Neutrophil (primary cell): ENCODE measurements around the gene COLEC12.
A peak's percentile ranks its signal among the peaks of the same experiment; 100 is the strongest.
"Not testable (repeated sequence)": the region's sequence is repeated elsewhere in the genome, so short reads cannot be mapped to it uniquely, and the experiment has no call there.

Experiments
- H3K27ac ChIP-seq: fragments of 200-600 bp; sonication (generic); 2 replicates; pipeline ENCODE4 v1.5.1; 2016; ENCODE audit warnings: mild to moderate bottlenecking, moderate library complexity
- H3K27me3 ChIP-seq: fragments of 200-600 bp; sonication (generic); 2 replicates; pipeline ENCODE4 v1.6.0; 2016; ENCODE audit warnings: mild to moderate bottlenecking
- H3K36me3 ChIP-seq: fragments of 200-600 bp; sonication (generic); 2 replicates; pipeline ENCODE4 v1.5.1; 2017
- H3K4me1 ChIP-seq, 2 experiments: fragments of 200-600 bp in 1 of 2; sonication (generic) in 1 of 2; 1 replicate in 1 of 2; 2 replicates in 1 of 2; pipeline versions ENCODE4 v1.5.1 to v1.6.1; 2013 to 2016; ENCODE audit warnings: low read depth in 1 of 2, low read length in 1 of 2, mild to moderate bottlenecking in 1 of 2, moderate library complexity in 1 of 2; ENCODE audit not compliant: control insufficient read depth in 1 of 2, insufficient read depth in 1 of 2
- H3K4me3 ChIP-seq, 2 experiments: fragments of 200-600 bp in 1 of 2; sonication (generic) in 1 of 2; 1 replicate in 1 of 2; 2 replicates in 1 of 2; pipeline ENCODE4 v1.5.1; 2013 to 2016; ENCODE audit warnings: low read depth in 1 of 2, low read length in 1 of 2, mild to moderate bottlenecking in 1 of 2, moderate library complexity in 1 of 2
- H3K9me3 ChIP-seq: fragments of 200-600 bp; sonication (generic); 2 replicates; pipeline ENCODE4 v1.5.1; 2016
- TF ChIP-seq, protein P1 (sequence below): fragments of 200-600 bp; sonication (generic); IDR thresholded peaks from 2 replicates; pipeline ENCODE4 v1.5.1; 2016; ENCODE audit warnings: antibody characterized with exemption

COLEC12 gene

DNA sequence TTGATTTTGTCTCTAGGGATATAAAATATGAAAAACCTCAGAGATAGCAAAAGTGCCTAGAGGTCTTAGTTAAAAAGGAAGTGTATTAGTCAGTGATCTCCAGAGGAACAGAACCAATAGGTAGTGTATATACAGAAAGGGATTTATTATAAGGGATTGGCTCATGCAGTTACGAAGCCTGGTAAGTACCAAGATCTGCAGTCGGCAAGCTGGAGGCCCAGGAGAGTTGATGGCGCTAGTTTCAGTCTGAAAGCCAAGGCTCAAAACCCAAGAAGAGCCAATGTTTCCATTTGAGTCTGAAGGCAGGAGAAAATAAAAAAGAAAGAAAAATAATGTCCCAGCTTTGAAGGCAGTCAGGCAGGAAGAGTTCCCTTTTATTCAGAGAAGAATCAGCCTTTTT lies 93.3 kb downstream of the COLEC12 start:
- H3K36me3 ChIP-seq, result no peaks in the 10 kb centered on the region
- no peak overlapping the region for H3K4me3 ChIP-seq
- H3K27ac ChIP-seq, result peak overlapping the region; percentile 50
- TF ChIP-seq, protein P1, sequence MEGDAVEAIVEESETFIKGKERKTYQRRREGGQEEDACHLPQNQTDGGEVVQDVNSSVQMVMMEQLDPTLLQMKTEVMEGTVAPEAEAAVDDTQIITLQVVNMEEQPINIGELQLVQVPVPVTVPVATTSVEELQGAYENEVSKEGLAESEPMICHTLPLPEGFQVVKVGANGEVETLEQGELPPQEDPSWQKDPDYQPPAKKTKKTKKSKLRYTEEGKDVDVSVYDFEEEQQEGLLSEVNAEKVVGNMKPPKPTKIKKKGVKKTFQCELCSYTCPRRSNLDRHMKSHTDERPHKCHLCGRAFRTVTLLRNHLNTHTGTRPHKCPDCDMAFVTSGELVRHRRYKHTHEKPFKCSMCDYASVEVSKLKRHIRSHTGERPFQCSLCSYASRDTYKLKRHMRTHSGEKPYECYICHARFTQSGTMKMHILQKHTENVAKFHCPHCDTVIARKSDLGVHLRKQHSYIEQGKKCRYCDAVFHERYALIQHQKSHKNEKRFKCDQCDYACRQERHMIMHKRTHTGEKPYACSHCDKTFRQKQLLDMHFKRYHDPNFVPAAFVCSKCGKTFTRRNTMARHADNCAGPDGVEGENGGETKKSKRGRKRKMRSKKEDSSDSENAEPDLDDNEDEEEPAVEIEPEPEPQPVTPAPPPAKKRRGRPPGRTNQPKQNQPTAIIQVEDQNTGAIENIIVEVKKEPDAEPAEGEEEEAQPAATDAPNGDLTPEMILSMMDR, result no peak
- H3K4me1 ChIP-seq, result peaks cover 35 to 42% of the 10 kb centered on the region in 2 experiments
- H3K9me3 ChIP-seq, result no peaks in the 10 kb centered on the region
- no peaks in the 10 kb centered on the region for H3K27me3 ChIP-seq

DNA sequence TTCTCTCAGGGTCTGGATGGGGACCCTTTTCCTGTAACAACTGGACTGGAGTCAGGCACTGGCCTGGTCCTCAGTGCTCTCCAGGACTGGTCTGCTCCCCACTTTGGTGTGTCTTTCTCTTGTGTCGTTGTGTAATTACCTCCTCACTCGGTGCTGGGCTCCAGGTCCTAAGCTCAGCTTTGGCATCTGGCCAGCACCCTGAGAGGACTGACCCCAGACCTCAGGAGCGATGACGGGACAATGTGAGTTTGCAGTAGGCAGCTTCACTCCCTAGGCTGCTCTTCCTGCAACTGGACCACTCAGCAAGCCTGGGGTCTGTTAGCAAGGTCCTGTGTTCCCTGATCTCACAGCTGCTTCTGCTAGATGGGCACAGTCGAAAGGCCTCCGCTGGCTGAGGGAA lies 93.8 kb downstream of the COLEC12 start:
- Histone ChIP-seq H3K27ac (peak overlapping the region; percentile 50), H3K4me3 (no peak overlapping the region), H3K9me3 (no peaks in the 10 kb centered on the region), H3K4me1 (peaks cover 39 to 47% of the 10 kb centered on the region in 2 experiments), H3K36me3 (no peaks in the 10 kb centered on the region), H3K27me3 (no peaks in the 10 kb centered on the region)
- TF ChIP-seq, protein P1, result no peak

DNA sequence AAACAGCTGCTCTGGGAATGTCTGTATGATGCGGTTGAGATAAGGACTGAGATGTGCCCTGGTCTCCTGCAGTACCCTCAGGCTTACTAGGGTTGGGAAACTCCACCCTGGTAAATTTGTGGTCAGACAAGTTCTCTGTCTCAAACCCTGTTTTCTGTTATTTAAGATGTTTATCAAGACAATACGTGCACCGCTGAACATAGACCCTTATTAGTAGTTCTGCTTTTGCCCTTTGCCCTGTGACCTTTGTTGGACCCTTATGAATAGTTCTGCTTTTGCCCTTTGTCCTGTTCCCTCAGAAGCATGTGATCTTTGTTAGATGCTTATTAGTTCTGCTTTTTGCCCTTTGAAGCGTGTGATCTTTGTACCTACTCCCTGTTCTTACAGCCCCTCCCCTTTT lies 95.5 kb downstream of the COLEC12 start:
- Histone ChIP-seq H3K27ac (peak overlapping the region; percentile 88), H3K4me1 (peaks cover 56 to 63% of the 10 kb centered on the region in 2 experiments)
- not testable (repeated sequence) for H3K9me3 ChIP-seq, H3K4me3 ChIP-seq, H3K27me3 ChIP-seq, H3K36me3 ChIP-seq

DNA sequence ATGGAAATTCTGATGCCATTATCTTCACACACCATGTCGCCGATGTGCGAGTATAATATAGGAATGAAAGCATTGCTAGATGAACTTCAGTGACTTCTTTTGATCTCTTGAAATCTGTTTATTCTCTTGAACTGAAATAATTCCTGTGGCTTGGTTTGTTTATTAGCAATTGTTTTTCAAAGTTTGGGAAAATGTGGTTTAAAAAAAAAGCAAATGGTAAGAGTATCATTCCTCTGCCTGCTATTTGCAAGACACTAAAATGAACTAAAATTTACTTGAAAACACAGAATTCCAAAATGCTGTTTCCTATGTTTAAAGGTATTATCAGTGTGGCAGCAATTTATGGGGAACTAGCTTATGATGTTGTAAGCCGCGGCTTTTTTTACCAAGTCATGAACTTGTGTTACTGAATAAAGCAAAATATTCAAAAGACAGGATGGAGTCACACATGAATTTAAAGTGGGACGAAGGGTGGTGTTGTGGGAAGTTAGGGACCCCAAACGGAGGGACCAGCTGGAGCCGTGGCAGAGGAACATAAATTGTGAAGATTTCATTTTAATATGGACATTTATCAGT lies 96.4 kb downstream of the COLEC12 start:
- no peaks in the 10 kb centered on the region for H3K9me3 ChIP-seq
- H3K27ac ChIP-seq, result peak overlapping the region; percentile 88
- H3K27me3 ChIP-seq, result no peaks in the 10 kb centered on the region
- H3K4me3 ChIP-seq, result peak overlapping the region in 1 of 2 experiments; percentile 24
- no peaks in the 10 kb centered on the region for H3K36me3 ChIP-seq
- TF ChIP-seq, protein P1, result no peak
- peaks cover 64 to 68% of the 10 kb centered on the region in 2 experiments for H3K4me1 ChIP-seq

DNA sequence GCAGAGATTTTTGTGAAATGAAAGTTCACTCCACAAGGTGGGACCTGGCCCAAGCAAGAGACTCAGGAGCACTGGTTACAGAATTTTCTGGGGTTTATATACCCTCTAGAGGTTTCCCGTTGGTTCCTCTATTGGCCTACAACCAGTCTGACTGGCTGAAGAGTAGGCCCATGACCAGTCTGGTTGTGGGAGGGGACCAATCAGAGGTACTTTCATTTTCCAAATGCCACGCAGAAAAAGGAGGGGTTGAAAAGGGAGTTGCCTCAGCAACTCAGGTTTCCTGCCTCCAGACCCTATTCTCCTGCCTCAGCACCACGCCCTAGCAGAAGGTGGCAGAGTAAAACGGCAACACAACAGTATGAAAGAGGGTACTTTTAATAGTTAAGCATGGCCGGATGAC lies 98.4 kb downstream of the COLEC12 start:
- Histone ChIP-seq H3K4me1 (peaks cover 77 to 88% of the 10 kb centered on the region in 2 experiments), H3K4me3 (no peak overlapping the region), H3K36me3 (no peaks in the 10 kb centered on the region), H3K9me3 (no peaks in the 10 kb centered on the region), H3K27ac (peak overlapping the region; percentile 88), H3K27me3 (no peaks in the 10 kb centered on the region)
- TF ChIP-seq, protein P1, result no peak

DNA sequence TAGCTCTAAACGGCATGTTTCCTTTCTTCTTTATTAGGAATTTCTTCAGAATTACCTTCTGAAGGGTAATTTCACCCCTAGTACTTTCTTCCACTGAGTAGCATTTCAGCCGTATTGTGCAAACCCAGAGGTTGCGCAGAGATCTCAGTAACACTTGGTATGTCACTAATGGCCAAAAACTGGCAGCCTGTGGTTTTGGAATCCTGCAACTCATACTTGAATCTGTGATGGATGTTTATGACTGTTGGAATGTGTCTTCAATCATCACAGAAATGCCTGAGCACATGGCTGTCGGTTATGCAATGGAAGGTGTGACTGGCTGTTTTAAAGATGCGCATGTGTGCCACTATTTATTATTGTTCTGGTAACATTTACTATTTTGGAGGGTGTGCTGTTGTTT lies 100.0 kb downstream of the COLEC12 start:
- TF ChIP-seq, protein P1, result no peak
- Histone ChIP-seq H3K27me3 (no peaks in the 10 kb centered on the region), H3K9me3 (no peaks in the 10 kb centered on the region), H3K36me3 (no peaks in the 10 kb centered on the region), H3K27ac (peak overlapping the region; percentile 88), H3K4me3 (peak overlapping the region in 1 of 2 experiments; percentile 1), H3K4me1 (peaks cover 73 to 99% of the 10 kb centered on the region in 2 experiments)
